ENCODE data around the gene LMX1B. TPM values are rescaled to one million over a fixed set of nuclear protein-coding genes. Genes with fewer than 3 reads are reported as not detected.

Gene LMX1B
- total and polyA plus RNA-seq, 2 donors (not counting 3 experiments of a cell fraction or from before 2014, with no cell fraction given) = not detected

DNA sequence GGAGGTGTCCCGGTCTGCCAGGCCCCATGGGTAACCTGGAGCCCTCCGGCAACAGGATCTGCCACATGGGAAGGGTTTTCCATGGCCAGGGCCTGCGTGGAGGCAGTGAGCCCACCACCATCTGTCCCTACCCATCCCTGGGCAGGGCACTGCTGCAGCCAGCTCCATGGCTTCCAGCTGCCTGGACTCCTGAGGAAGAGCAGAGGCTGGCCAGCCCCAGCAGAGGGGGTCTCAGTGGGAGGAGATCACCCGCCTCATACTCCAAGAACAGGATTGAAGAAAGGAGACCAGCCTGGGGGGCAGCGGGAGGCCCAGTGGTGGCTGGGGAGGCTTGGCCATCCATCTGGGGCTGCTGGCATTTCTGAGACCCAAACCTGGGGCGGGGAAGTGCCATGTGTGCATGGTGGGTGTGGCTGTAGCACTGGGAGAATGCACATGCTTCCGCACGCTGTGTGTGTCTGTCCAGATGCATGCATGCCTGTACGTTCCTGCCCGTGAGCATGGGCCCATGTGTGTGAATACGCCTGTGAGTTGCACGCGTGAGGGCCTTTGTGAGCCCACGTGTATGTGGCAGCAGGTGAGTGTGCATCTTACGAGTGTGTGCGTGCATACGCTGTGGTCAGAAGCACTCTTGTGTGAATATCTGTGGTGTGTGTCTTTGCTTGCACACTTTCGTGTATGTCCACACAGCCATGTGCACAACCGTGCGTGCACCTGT, 78.5 kb downstream of the LMX1B start:
- DNase-seq (ENCODE audit: low read depth, low spot score) = no peak
- BruUV-seq (replicated peaks) = no TSS peak
- intact Hi-C loops (cut with micrococcal nuclease) = no loop called here
- H4K20me1 ChIP-seq (replicated peaks; ENCODE audit: control insufficient read depth, extremely low read depth, insufficient read depth, low read length) = no peaks in the 10 kb centered on the region
- no peak for FAIRE-seq
- H3K27me3 ChIP-seq (ENCODE audit: control insufficient read depth in 2 of 2, insufficient read depth in 2 of 2, low read length in 2 of 2) = peaks cover 2 to 3% of the 10 kb centered on the region in 2 experiments
- H3K36me3 ChIP-seq (ENCODE audit: control insufficient read depth in 2 of 2, extremely low read depth in 1 of 2, insufficient read depth in 2 of 2, low read length in 2 of 2) = no peaks in the 10 kb centered on the region
- H3K9me3 ChIP-seq (replicated peaks; ENCODE audit: control insufficient read depth, insufficient read depth, low read length) = no peaks in the 10 kb centered on the region
- H3K4me2 ChIP-seq (ENCODE audit: insufficient read depth, low read length) = no peak overlapping the region
- no peaks in the 10 kb centered on the region for H3K79me2 ChIP-seq (ENCODE audit: control insufficient read depth, insufficient read depth, low read length)
- dilution Hi-C loops (cut with MboI; ENCODE audit: extremely low pct_ligation_motif_present, low sequenced_read_pairs) = no loop called here
- H3K4me1 ChIP-seq (ENCODE audit: control insufficient read depth, extremely low read depth, insufficient read depth, low read length) = no peaks in the 10 kb centered on the region
- CTCF ChIA-PET = interaction anchor here (4.2 kb wide), 1 partner anchor 12 kb away, joined by 68 read pairs; no protein-coding TSS in a partner anchor
- no peak overlapping the region for H3K27ac ChIP-seq (ENCODE audit: insufficient read depth, low read depth, low read length)
- H3K4me3 ChIP-seq (replicated peaks in 1 of 3; ENCODE audit: insufficient read depth in 1 of 3, low read depth in 1 of 3, low read length in 3 of 3) = no peak overlapping the region
- TF ChIP-seq MYC (IDR thresholded peaks at IDR 0.05; ENCODE audit: low read depth, low read length) (no peak), POLR2AphosphoS5 (IDR thresholded peaks at IDR 0.05; ENCODE audit: insufficient read depth, low read depth, low read length) (no peak), JUN (IDR thresholded peaks at IDR 0.05; ENCODE audit: borderline replicate concordance, insufficient read depth, insufficient read length, low read depth) (no peak), FOS (IDR thresholded peaks at IDR 0.05; ENCODE audit: borderline replicate concordance, insufficient read depth, low read length) (no peak), EZH2 (IDR thresholded peaks at IDR 0.05; ENCODE audit: borderline replicate concordance, low read depth, low read length, severe bottlenecking) (no peak), GATA2 (IDR thresholded peaks at IDR 0.05; ENCODE audit: insufficient read depth, insufficient read length, low read depth, low read length) (no peak), POLR2A (IDR thresholded peaks at IDR 0.05; ENCODE audit: low read depth, low read length) (no peak)
- TF ChIP-seq, protein P1, sequence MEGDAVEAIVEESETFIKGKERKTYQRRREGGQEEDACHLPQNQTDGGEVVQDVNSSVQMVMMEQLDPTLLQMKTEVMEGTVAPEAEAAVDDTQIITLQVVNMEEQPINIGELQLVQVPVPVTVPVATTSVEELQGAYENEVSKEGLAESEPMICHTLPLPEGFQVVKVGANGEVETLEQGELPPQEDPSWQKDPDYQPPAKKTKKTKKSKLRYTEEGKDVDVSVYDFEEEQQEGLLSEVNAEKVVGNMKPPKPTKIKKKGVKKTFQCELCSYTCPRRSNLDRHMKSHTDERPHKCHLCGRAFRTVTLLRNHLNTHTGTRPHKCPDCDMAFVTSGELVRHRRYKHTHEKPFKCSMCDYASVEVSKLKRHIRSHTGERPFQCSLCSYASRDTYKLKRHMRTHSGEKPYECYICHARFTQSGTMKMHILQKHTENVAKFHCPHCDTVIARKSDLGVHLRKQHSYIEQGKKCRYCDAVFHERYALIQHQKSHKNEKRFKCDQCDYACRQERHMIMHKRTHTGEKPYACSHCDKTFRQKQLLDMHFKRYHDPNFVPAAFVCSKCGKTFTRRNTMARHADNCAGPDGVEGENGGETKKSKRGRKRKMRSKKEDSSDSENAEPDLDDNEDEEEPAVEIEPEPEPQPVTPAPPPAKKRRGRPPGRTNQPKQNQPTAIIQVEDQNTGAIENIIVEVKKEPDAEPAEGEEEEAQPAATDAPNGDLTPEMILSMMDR (IDR thresholded peaks at IDR 0.05; ENCODE audit: extremely low read depth in 1 of 2, insufficient read depth in 1 of 2, low read depth in 1 of 2, low read length in 2 of 2) = no peak
- TF ChIP-seq, protein P2, sequence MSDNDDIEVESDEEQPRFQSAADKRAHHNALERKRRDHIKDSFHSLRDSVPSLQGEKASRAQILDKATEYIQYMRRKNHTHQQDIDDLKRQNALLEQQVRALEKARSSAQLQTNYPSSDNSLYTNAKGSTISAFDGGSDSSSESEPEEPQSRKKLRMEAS (IDR thresholded peaks at IDR 0.05; ENCODE audit: insufficient read depth, insufficient read length) = no peak
- H2AFZ ChIP-seq (ENCODE audit: low read depth, low read length) = no peak overlapping the region
- H3K9ac ChIP-seq (replicated peaks; ENCODE audit: extremely low read depth, insufficient read depth, low read length) = no peak overlapping the region
- no peaks in the 10 kb centered on the region for H3K9me1 ChIP-seq (replicated peaks; ENCODE audit: control insufficient read depth, extremely low read depth, insufficient read depth, low read length)
- POLR2A ChIA-PET = no interaction called here

Measured in endothelial cell of umbilical vein (primary cell).